ENCODE measurements around the gene SPTB.

The SPTB gene

GRCh38 chr14:64741961-64742360 lies 137.7 kb downstream of the SPTB start:
- H3K27me3 ChIP-seq (replicated peaks; ENCODE audit: control insufficient read depth, insufficient read depth, low read length): peaks cover 6% of the 10 kb centered on the region

GRCh38 chr14:64741200-64741599 lies 138.5 kb downstream of the SPTB start:
- H3K9ac ChIP-seq (ENCODE audit: low read length): no peak overlapping the region

More at GRCh38 chr14:64741961-64742360, 137.7 kb downstream of the SPTB start:
- Histone ChIP-seq H3K4me3 (ENCODE audit: low read length) (no peak overlapping the region), H3K9ac (ENCODE audit: low read length) (no peak overlapping the region), H3K4me1 (ENCODE audit: control insufficient read depth, insufficient read depth, low read length) (peaks cover 5% of the 10 kb centered on the region), H3K9me3 (ENCODE audit: control insufficient read depth, low read length) (peaks cover 6% of the 10 kb centered on the region), H3K36me3 (ENCODE audit: control insufficient read depth, insufficient read depth, low read length, severe bottlenecking) (peaks cover 29% of the 10 kb centered on the region)
- no peak for DNase-seq (ENCODE audit: low read depth)

DNA sequence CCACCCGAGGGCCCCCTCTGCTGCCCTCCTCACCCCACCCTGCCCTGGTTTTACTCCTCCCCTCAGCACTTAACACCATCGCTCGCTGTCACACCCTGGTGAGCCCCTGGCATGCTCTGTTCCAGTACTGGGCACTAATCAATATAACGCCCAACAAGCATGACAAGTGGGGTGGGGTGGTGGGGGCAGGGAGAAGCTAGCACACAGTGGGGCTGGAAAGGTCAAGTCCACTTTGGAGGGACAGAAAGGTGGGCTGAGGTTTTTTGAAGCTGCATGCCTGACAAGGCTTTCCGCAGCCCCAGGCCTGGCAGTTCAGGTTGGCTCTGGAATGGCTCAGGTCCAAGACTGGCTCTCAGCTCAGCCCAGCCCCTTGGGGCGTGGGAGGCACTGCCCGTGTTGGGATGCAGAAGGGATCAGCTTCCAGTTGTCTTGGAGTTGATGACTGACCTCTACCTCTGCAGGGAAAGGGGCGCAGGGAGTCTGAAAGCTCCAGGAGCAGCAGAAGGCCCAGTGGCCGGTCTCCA lies 141.4 kb downstream of the SPTB start:
- no peaks in the 10 kb centered on the region for H3K9me3 ChIP-seq (ENCODE audit: control insufficient read depth, low read length)
- no peak overlapping the region for H3K9ac ChIP-seq (ENCODE audit: low read length)
- H3K4me3 ChIP-seq (ENCODE audit: low read length): no peak overlapping the region
- no peak for DNase-seq (ENCODE audit: low read depth)
- H3K27me3 ChIP-seq (replicated peaks; ENCODE audit: control insufficient read depth, insufficient read depth, low read length): peaks cover 4% of the 10 kb centered on the region
- peaks cover 24% of the 10 kb centered on the region for H3K36me3 ChIP-seq (ENCODE audit: control insufficient read depth, insufficient read depth, low read length, severe bottlenecking)
- H3K4me1 ChIP-seq (ENCODE audit: control insufficient read depth, insufficient read depth, low read length): no peaks in the 10 kb centered on the region

More at GRCh38 chr14:64741200-64741599, 138.5 kb downstream of the SPTB start:
- no peak for DNase-seq (ENCODE audit: low read depth)
- Histone ChIP-seq H3K4me3 (ENCODE audit: low read length) (no peak overlapping the region), H3K27me3 (replicated peaks; ENCODE audit: control insufficient read depth, insufficient read depth, low read length) (peaks cover 4% of the 10 kb centered on the region), H3K9me3 (ENCODE audit: control insufficient read depth, low read length) (peaks cover 6% of the 10 kb centered on the region), H3K36me3 (ENCODE audit: control insufficient read depth, insufficient read depth, low read length, severe bottlenecking) (peaks cover 29% of the 10 kb centered on the region), H3K4me1 (ENCODE audit: control insufficient read depth, insufficient read depth, low read length) (peaks cover 5% of the 10 kb centered on the region)

DNA sequence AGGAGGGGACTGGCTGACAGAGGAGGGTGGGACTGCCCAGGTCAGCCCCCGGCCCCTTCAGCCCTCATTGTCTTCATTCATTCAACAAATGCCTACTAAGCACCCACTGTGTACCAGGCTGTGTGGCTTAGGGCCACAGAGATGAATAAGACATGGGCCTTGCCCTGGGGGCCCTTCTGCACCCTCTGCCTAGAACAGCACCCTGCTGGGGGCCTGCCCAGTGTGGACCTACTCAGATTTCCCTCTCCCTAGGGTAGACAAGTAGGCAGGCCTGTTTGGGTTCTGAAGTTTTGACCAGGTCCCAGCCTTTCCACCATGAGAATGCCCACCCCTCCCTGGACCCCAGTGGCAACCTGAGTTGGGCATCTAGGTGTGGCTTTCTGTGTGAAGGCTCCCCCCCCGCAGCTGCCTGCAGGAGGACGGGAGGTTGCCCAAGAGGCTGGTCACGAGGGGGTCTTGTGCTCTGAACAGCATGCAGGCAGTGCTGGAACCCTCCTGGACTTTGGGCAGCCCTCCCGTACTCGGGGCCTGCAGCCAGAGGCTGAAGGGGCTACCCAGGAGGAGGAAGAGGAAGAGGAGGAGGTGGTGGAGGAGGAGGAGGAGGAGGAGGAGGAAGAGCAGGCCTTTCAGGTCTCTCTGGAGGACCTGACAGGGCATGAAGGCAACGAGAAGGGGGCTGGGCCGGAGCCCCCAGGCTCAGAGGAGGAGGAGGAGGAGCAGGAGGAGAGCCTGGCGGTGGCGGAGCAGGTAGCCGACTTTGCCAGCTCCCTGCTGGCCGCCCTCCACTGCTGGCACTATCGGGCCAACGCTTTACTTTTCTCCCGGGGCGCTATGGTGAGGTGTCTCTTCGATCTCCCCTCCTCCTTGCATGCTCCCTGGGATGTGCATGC lies 142.1 kb downstream of the SPTB start:
- H3K36me3 ChIP-seq (ENCODE audit: control insufficient read depth, insufficient read depth, low read length, severe bottlenecking): peaks cover 24% of the 10 kb centered on the region
- H3K9me3 ChIP-seq (ENCODE audit: control insufficient read depth, low read length): no peaks in the 10 kb centered on the region
- H3K27me3 ChIP-seq (replicated peaks; ENCODE audit: control insufficient read depth, insufficient read depth, low read length): peaks cover 4% of the 10 kb centered on the region

GRCh38 chr14:64736271-64737169 lies 143.2 kb downstream of the SPTB start:
- H3K9me3 ChIP-seq (ENCODE audit: control insufficient read depth, low read length): no peaks in the 10 kb centered on the region
- H3K4me3 ChIP-seq (ENCODE audit: low read length): no peak overlapping the region
- no peak for DNase-seq (ENCODE audit: low read depth)
- peaks cover 4% of the 10 kb centered on the region for H3K27me3 ChIP-seq (replicated peaks; ENCODE audit: control insufficient read depth, insufficient read depth, low read length)
- H3K9ac ChIP-seq (ENCODE audit: low read length): no peak overlapping the region
- no peaks in the 10 kb centered on the region for H3K4me1 ChIP-seq (ENCODE audit: control insufficient read depth, insufficient read depth, low read length)
- H3K36me3 ChIP-seq (ENCODE audit: control insufficient read depth, insufficient read depth, low read length, severe bottlenecking): peaks cover 14% of the 10 kb centered on the region

More for the DNA sequence above, 142.1 kb downstream of the SPTB start:
- H3K4me1 ChIP-seq (ENCODE audit: control insufficient read depth, insufficient read depth, low read length): no peaks in the 10 kb centered on the region
- no peak overlapping the region for H3K4me3 ChIP-seq (ENCODE audit: low read length)
- no peak for DNase-seq (ENCODE audit: low read depth)
- H3K9ac ChIP-seq (ENCODE audit: low read length): no peak overlapping the region

DNA sequence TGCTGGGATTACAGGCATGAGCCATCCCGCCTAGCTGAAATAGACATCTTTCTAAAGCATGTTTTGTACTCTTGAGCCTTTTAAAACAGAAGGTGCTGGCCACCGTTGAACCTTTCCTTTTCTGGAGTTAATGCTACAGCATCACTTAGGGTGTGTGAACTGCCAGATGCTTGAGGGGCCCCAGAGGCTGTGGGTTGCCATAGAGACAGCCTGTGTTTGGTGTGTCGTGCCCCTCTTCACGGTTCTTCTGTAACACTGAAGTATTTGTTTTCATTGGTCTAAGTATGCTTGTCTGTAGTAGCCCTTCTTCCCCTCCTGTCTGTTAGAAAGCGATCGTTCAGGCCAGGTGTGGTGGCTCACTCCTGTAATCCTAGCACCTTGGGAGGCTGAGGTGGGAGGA lies 144.7 kb downstream of the SPTB start:
- H3K27me3 ChIP-seq (replicated peaks; ENCODE audit: control insufficient read depth, insufficient read depth, low read length): peaks cover 4% of the 10 kb centered on the region
- no peak overlapping the region for H3K9ac ChIP-seq (ENCODE audit: low read length)
- no peak for DNase-seq (ENCODE audit: low read depth)
- no peak overlapping the region for H3K4me3 ChIP-seq (ENCODE audit: low read length)
- H3K36me3 ChIP-seq (ENCODE audit: control insufficient read depth, insufficient read depth, low read length, severe bottlenecking): peaks cover 9% of the 10 kb centered on the region
- peaks cover 5% of the 10 kb centered on the region for H3K4me1 ChIP-seq (ENCODE audit: control insufficient read depth, insufficient read depth, low read length)
- no peaks in the 10 kb centered on the region for H3K9me3 ChIP-seq (ENCODE audit: control insufficient read depth, low read length)

GRCh38 chr14:64733899-64734298 lies 145.8 kb downstream of the SPTB start:
- Histone ChIP-seq H3K36me3 (ENCODE audit: control insufficient read depth, insufficient read depth, low read length, severe bottlenecking) (peaks cover 5% of the 10 kb centered on the region), H3K9ac (ENCODE audit: low read length) (no peak overlapping the region), H3K4me3 (ENCODE audit: low read length) (no peak overlapping the region), H3K9me3 (ENCODE audit: control insufficient read depth, low read length) (no peaks in the 10 kb centered on the region), H3K4me1 (ENCODE audit: control insufficient read depth, insufficient read depth, low read length) (peaks cover 16% of the 10 kb centered on the region), H3K27me3 (replicated peaks; ENCODE audit: control insufficient read depth, insufficient read depth, low read length) (peaks cover 2% of the 10 kb centered on the region)
- no peak for DNase-seq (ENCODE audit: low read depth)

- Histone ChIP-seq H3K4me3 (ENCODE audit: low read length) (no peak overlapping the region), H3K9ac (ENCODE audit: low read length) (no peak overlapping the region), H3K27me3 (replicated peaks; ENCODE audit: control insufficient read depth, insufficient read depth, low read length) (no peaks in the 10 kb centered on the region), H3K36me3 (ENCODE audit: control insufficient read depth, insufficient read depth, low read length, severe bottlenecking) (peaks cover 5% of the 10 kb centered on the region), H3K9me3 (ENCODE audit: control insufficient read depth, low read length) (no peaks in the 10 kb centered on the region), H3K4me1 (ENCODE audit: control insufficient read depth, insufficient read depth, low read length) (peaks cover 19% of the 10 kb centered on the region)
- DNase-seq (ENCODE audit: low read depth): no peak
Observed at GRCh38 chr14:64733321-64733720, 146.4 kb downstream of the SPTB start.

GRCh38 chr14:64732536-64733120 lies 147.1 kb downstream of the SPTB start:
- H3K4me3 ChIP-seq (ENCODE audit: low read length): no peak overlapping the region
- DNase-seq (ENCODE audit: low read depth): no peak
- H3K36me3 ChIP-seq (ENCODE audit: control insufficient read depth, insufficient read depth, low read length, severe bottlenecking): peaks cover 12% of the 10 kb centered on the region
- H3K9ac ChIP-seq (ENCODE audit: low read length): no peak overlapping the region
- H3K27me3 ChIP-seq (replicated peaks; ENCODE audit: control insufficient read depth, insufficient read depth, low read length): no peaks in the 10 kb centered on the region
- peaks cover 19% of the 10 kb centered on the region for H3K4me1 ChIP-seq (ENCODE audit: control insufficient read depth, insufficient read depth, low read length)
- no peaks in the 10 kb centered on the region for H3K9me3 ChIP-seq (ENCODE audit: control insufficient read depth, low read length)

GRCh38 chr14:64732066-64732465 lies 147.6 kb downstream of the SPTB start:
- peaks cover 19% of the 10 kb centered on the region for H3K4me1 ChIP-seq (ENCODE audit: control insufficient read depth, insufficient read depth, low read length)
- H3K9ac ChIP-seq (ENCODE audit: low read length): no peak overlapping the region
- no peak overlapping the region for H3K4me3 ChIP-seq (ENCODE audit: low read length)
- no peaks in the 10 kb centered on the region for H3K9me3 ChIP-seq (ENCODE audit: control insufficient read depth, low read length)
- no peaks in the 10 kb centered on the region for H3K27me3 ChIP-seq (replicated peaks; ENCODE audit: control insufficient read depth, insufficient read depth, low read length)
- DNase-seq (ENCODE audit: low read depth): no peak
- peaks cover 12% of the 10 kb centered on the region for H3K36me3 ChIP-seq (ENCODE audit: control insufficient read depth, insufficient read depth, low read length, severe bottlenecking)
